Peyer's patch (tissue), 4 donors: ENCODE measurements around the gene FAM171A1.

ENCODE experiments used
- CTCF ChIP-seq, 6 experiments: fragments of 450-650 bp in 4 of 6; fragments of 200-600 bp in 2 of 6; sonication (generic) in 1 of 6; IDR thresholded peaks; one replicate each; pipeline ENCODE4 v1.5.1; 2017 to 2019; ENCODE audit warnings: antibody characterized with exemption in 6 of 6, mild to moderate bottlenecking in 3 of 6, moderate library complexity in 1 of 6
- POLR2A ChIP-seq, 2 donors: fragments of 450-650 bp; IDR thresholded peaks; one replicate each; pipeline ENCODE4 v1.5.1; 2017; ENCODE audit warnings: antibody characterized with exemption in 2 of 2, mild to moderate bottlenecking in 2 of 2, moderate library complexity in 2 of 2

- no peak for TF ChIP-seq CTCF (IDR thresholded peaks at IDR 0.05)
- no peak for TF ChIP-seq POLR2A (IDR thresholded peaks at IDR 0.05)
Measured at GRCh38 chr10:15229268-15229667, 141.8 kb downstream of the FAM171A1 start.
